CD4-positive, CD25-positive, alpha-beta regulatory T cell (primary cell): ENCODE measurements around the gene PLCD3. TPM values are rescaled to one million over a fixed set of nuclear protein-coding genes. Genes with fewer than 3 reads are reported as not detected.

Source experiments
- ATAC-seq, 2 donors: fragments of 150-1000 bp; cut with Tn5 transposase; one replicate each; pipeline ENCODE4 v1.10.0; 2021; ENCODE audit warnings: low read depth in 2 of 2, moderate number of reproducible peaks in 2 of 2, moderate library complexity in 1 of 2
- DNase-seq, 3 donors: peaks; one replicate each; pipeline versions ENCODE4 v3.0.0 to v3.0.0-alpha.2; 2012 to 2022; ENCODE audit warnings: mixed read lengths in 1 of 3
- H3K27ac ChIP-seq: one replicate; pipeline ENCODE4 v1.7.0; 2013; ENCODE audit warnings: mild to moderate bottlenecking, low read length; ENCODE audit not compliant: insufficient read depth, poor library complexity, severe bottlenecking
- H3K27me3 ChIP-seq: one replicate; pipeline ENCODE4 v1.7.0; 2013; ENCODE audit warnings: low read length; ENCODE audit not compliant: control insufficient read depth, insufficient read depth
- H3K36me3 ChIP-seq: one replicate; pipeline ENCODE4 v1.7.0; 2013; ENCODE audit warnings: mild to moderate bottlenecking, low read length, moderate library complexity; ENCODE audit not compliant: control insufficient read depth, insufficient read depth
- H3K4me1 ChIP-seq: 2 replicates; pipeline ENCODE4 v1.7.0; 2013; ENCODE audit warnings: mild to moderate bottlenecking, low read length; ENCODE audit not compliant: insufficient read depth, control insufficient read depth, poor library complexity, severe bottlenecking
- H3K4me3 ChIP-seq: one replicate; pipeline ENCODE4 v1.7.0; 2013; ENCODE audit warnings: low read depth, mild to moderate bottlenecking, low read length, moderate library complexity
- H3K9me3 ChIP-seq, 2 experiments: 1 replicate in 1 of 2; 2 replicates in 1 of 2; pipeline ENCODE4 v1.7.0; 2013; ENCODE audit warnings: low read length in 2 of 2, mild to moderate bottlenecking in 1 of 2, moderate library complexity in 1 of 2; ENCODE audit not compliant: control insufficient read depth in 2 of 2
- H3K27ac Mint-ChIP-seq, 3 donors: one replicate each; pipeline ENCODE4 v1.8.0; 2020 to 2022; ENCODE audit warnings: mild to moderate bottlenecking in 3 of 3, mixed read lengths in 3 of 3, moderate library complexity in 2 of 3
- H3K27me3 Mint-ChIP-seq: one replicate; pipeline ENCODE4 v1.8.0; 2022; ENCODE audit warnings: mild to moderate bottlenecking, mixed read lengths
- H3K36me3 Mint-ChIP-seq: one replicate; pipeline ENCODE4 v1.8.0; 2020; ENCODE audit warnings: mixed read lengths
- H3K4me1 Mint-ChIP-seq, 4 donors: one replicate each; pipeline ENCODE4 v1.8.0; 2020 to 2022; ENCODE audit warnings: mixed read lengths in 4 of 4, mild to moderate bottlenecking in 1 of 4
- H3K4me3 Mint-ChIP-seq, 4 donors: one replicate each; pipeline ENCODE4 v1.8.0; 2020 to 2022; ENCODE audit warnings: mild to moderate bottlenecking in 4 of 4, mixed read lengths in 4 of 4, moderate library complexity in 3 of 4
- H3K9me3 Mint-ChIP-seq, 7 donors: one replicate each; pipeline ENCODE4 v1.8.0; 2020 to 2022; ENCODE audit warnings: mixed read lengths in 7 of 7, mild to moderate bottlenecking in 3 of 7, moderate library complexity in 2 of 7
- polyA plus RNA-seq, 4 donors: library from polyadenylated mRNA; unstranded; fragments of 300-500 nt; fragmentation: Illumina TruSeq; gene quantifications; one replicate each; pipeline ENCODE4 v1.2.3, GENCODE V29; 2021
- total RNA-seq: library from RNA; stranded (reverse); gene quantifications from one replicate; pipeline ENCODE4 v1.2.3, GENCODE V29; 2022

PLCD3 gene
- total and polyA plus RNA-seq, 5 donors from 2014 or later = 0.15 to 5.5 (median 0.50) TPM

- H3K4me3 ChIP-seq = no peak overlapping the region
- DNase-seq = no peak
- no peaks in the 10 kb centered on the region for H3K9me3 ChIP-seq
- Mint-ChIP-seq H3K27me3 (no peaks in the 10 kb centered on the region), H3K36me3 (no peaks in the 10 kb centered on the region), H3K27ac (no peak overlapping the region), H3K4me1 (no peaks in the 10 kb centered on the region), H3K9me3 (no peaks in the 10 kb centered on the region), H3K4me3 (no peak overlapping the region)
- H3K27me3 ChIP-seq = no peaks in the 10 kb centered on the region
- peaks cover 10% of the 10 kb centered on the region for H3K36me3 ChIP-seq
- ATAC-seq = no peak
- no peak overlapping the region for H3K27ac ChIP-seq
- H3K4me1 ChIP-seq = no peaks in the 10 kb centered on the region
Observed at GRCh38 chr17:45112559-45113423, 19.5 kb downstream of the PLCD3 start.

- Histone ChIP-seq H3K9me3 (no peaks in the 10 kb centered on the region), H3K27ac (no peak overlapping the region), H3K4me3 (no peak overlapping the region), H3K36me3 (peaks cover 20% of the 10 kb centered on the region), H3K4me1 (no peaks in the 10 kb centered on the region), H3K27me3 (no peaks in the 10 kb centered on the region)
- H3K27me3 Mint-ChIP-seq = no peaks in the 10 kb centered on the region
- peaks cover 5% of the 10 kb centered on the region for H3K36me3 Mint-ChIP-seq
- no peaks in the 10 kb centered on the region for H3K4me1 Mint-ChIP-seq
- H3K9me3 Mint-ChIP-seq = no peaks in the 10 kb centered on the region
- ATAC-seq (no peak), DNase-seq (no peak)
- H3K4me3 Mint-ChIP-seq = no peak overlapping the region
- no peak overlapping the region for H3K27ac Mint-ChIP-seq
Observed at GRCh38 chr17:45111850-45112249, 20.5 kb downstream of the PLCD3 start.

- H3K4me1 Mint-ChIP-seq = no peaks in the 10 kb centered on the region
- H3K4me3 ChIP-seq = no peak overlapping the region
- no peak overlapping the region for H3K27ac ChIP-seq
- no peaks in the 10 kb centered on the region for H3K9me3 Mint-ChIP-seq
- H3K27me3 ChIP-seq = no peaks in the 10 kb centered on the region
- peaks cover 29% of the 10 kb centered on the region for H3K36me3 ChIP-seq
- H3K4me3 Mint-ChIP-seq = no peak overlapping the region
- ATAC-seq = no peak
- no peaks in the 10 kb centered on the region for H3K27me3 Mint-ChIP-seq
- DNase-seq = no peak
- no peaks in the 10 kb centered on the region for H3K4me1 ChIP-seq
- no peak overlapping the region for H3K27ac Mint-ChIP-seq
- no peaks in the 10 kb centered on the region for H3K9me3 ChIP-seq
- H3K36me3 Mint-ChIP-seq = peaks cover 7% of the 10 kb centered on the region
Observed at GRCh38 chr17:45110676-45111611, 21.4 kb downstream of the PLCD3 start.

- no peak overlapping the region for H3K27ac Mint-ChIP-seq
- no peaks in the 10 kb centered on the region for H3K27me3 Mint-ChIP-seq
- Histone ChIP-seq H3K9me3 (no peaks in the 10 kb centered on the region), H3K4me1 (no peaks in the 10 kb centered on the region), H3K4me3 (no peak overlapping the region), H3K36me3 (peaks cover 50% of the 10 kb centered on the region), H3K27me3 (no peaks in the 10 kb centered on the region), H3K27ac (no peak overlapping the region)
- H3K4me1 Mint-ChIP-seq = no peaks in the 10 kb centered on the region
- peaks cover 10% of the 10 kb centered on the region for H3K36me3 Mint-ChIP-seq
- no peaks in the 10 kb centered on the region for H3K9me3 Mint-ChIP-seq
- H3K4me3 Mint-ChIP-seq = no peak overlapping the region
- ATAC-seq = no peak
- no peak for DNase-seq
Observed at GRCh38 chr17:45108595-45109521, 23.5 kb downstream of the PLCD3 start.

- H3K4me1 Mint-ChIP-seq = no peaks in the 10 kb centered on the region
Observed at GRCh38 chr17:45108051-45108450, 24.3 kb downstream of the PLCD3 start.

GRCh38 chr17:45107293-45108010, 24.9 kb downstream of the PLCD3 start:
- Histone ChIP-seq H3K27me3 (no peaks in the 10 kb centered on the region), H3K36me3 (peaks cover 64% of the 10 kb centered on the region), H3K4me3 (no peak overlapping the region), H3K27ac (no peak overlapping the region), H3K4me1 (no peaks in the 10 kb centered on the region), H3K9me3 (no peaks in the 10 kb centered on the region)
- H3K4me1 Mint-ChIP-seq = no peaks in the 10 kb centered on the region
- DNase-seq (no peak), ATAC-seq (no peak)
- H3K4me3 Mint-ChIP-seq = no peak overlapping the region
- H3K9me3 Mint-ChIP-seq = no peaks in the 10 kb centered on the region
- no peaks in the 10 kb centered on the region for H3K27me3 Mint-ChIP-seq
- peaks cover 22% of the 10 kb centered on the region for H3K36me3 Mint-ChIP-seq
- no peak overlapping the region for H3K27ac Mint-ChIP-seq

More at GRCh38 chr17:45108051-45108450, 24.3 kb downstream of the PLCD3 start:
- H3K36me3 Mint-ChIP-seq = peaks cover 16% of the 10 kb centered on the region
- no peaks in the 10 kb centered on the region for H3K9me3 ChIP-seq
- no peak overlapping the region for H3K4me3 Mint-ChIP-seq
- no peak for ATAC-seq
- no peaks in the 10 kb centered on the region for H3K4me1 ChIP-seq
- DNase-seq = no peak
- no peaks in the 10 kb centered on the region for H3K27me3 ChIP-seq
- H3K27ac ChIP-seq = no peak overlapping the region
- H3K27me3 Mint-ChIP-seq = no peaks in the 10 kb centered on the region
- H3K27ac Mint-ChIP-seq = no peak overlapping the region
- no peak overlapping the region for H3K4me3 ChIP-seq
- H3K9me3 Mint-ChIP-seq = no peaks in the 10 kb centered on the region
- peaks cover 58% of the 10 kb centered on the region for H3K36me3 ChIP-seq

GRCh38 chr17:45106582-45106981, 25.7 kb downstream of the PLCD3 start:
- DNase-seq (no peak), ATAC-seq (no peak)
- no peaks in the 10 kb centered on the region for H3K9me3 ChIP-seq
- peaks cover 29% of the 10 kb centered on the region for H3K36me3 Mint-ChIP-seq
- H3K27ac ChIP-seq = no peak overlapping the region
- no peaks in the 10 kb centered on the region for H3K4me1 ChIP-seq
- H3K27me3 ChIP-seq = no peaks in the 10 kb centered on the region
- peaks cover 73% of the 10 kb centered on the region for H3K36me3 ChIP-seq
- no peak overlapping the region for H3K4me3 Mint-ChIP-seq
- H3K4me3 ChIP-seq = no peak overlapping the region
- no peaks in the 10 kb centered on the region for H3K27me3 Mint-ChIP-seq
- no peak overlapping the region for H3K27ac Mint-ChIP-seq
- no peaks in the 10 kb centered on the region for H3K4me1 Mint-ChIP-seq
- H3K9me3 Mint-ChIP-seq = no peaks in the 10 kb centered on the region
